ENCODE data around the gene LDLRAD2. TPM values are rescaled to one million over a fixed set of nuclear protein-coding genes. Genes with fewer than 3 reads are reported as not detected.

LDLRAD2 gene
- total and polyA plus RNA-seq, 2 of the 8 experiments (the other 6 are each of a cell fraction or from before 2014, with no cell fraction given), result 0.48 to 0.74 TPM

GRCh38 chr1:21813542-21813941 is 1.5 kb downstream of the LDLRAD2 start:
- Histone ChIP-seq H3K23me2 (ENCODE audit: low read depth, low read length) (no peaks in the 10 kb centered on the region), H3K9me3 (ENCODE audit: insufficient read depth in 2 of 2, low read depth in 1 of 2, low read length in 1 of 2) (no peaks in the 10 kb centered on the region), H3K4me2 (ENCODE audit: insufficient read depth in 1 of 2, low read depth in 2 of 2, low read length in 2 of 2) (no peak overlapping the region), H2BK120ac (replicated peaks; ENCODE audit: low read depth, low read length) (no peak overlapping the region), H3K36me3 (ENCODE audit: control insufficient read depth in 2 of 4, insufficient read depth in 4 of 4, low read length in 3 of 4) (no peaks in the 10 kb centered on the region), H3K4me3 (ENCODE audit: extremely low read depth in 1 of 4, insufficient read depth in 2 of 4, low read depth in 3 of 4, low read length in 4 of 4) (no peak overlapping the region), H2BK12ac (ENCODE audit: low read depth, low read length) (no peak overlapping the region), H2BK5ac (ENCODE audit: low read depth, low read length) (no peak overlapping the region), H3K23ac (ENCODE audit: insufficient read length) (no peak overlapping the region), H3K4ac (replicated peaks; ENCODE audit: insufficient read length, low read depth, low read length) (no peak overlapping the region), H3K18ac (ENCODE audit: extremely low read depth, low read length) (no peak overlapping the region), H3K14ac (ENCODE audit: insufficient read length) (no peak overlapping the region), H3K79me1 (ENCODE audit: low read depth, low read length) (no peaks in the 10 kb centered on the region), H4K5ac (ENCODE audit: insufficient read length, low read depth, low read length) (no peak overlapping the region), H4K91ac (replicated peaks; ENCODE audit: insufficient read length, low read length) (no peak overlapping the region), H3K27ac (ENCODE audit: low read depth, low read length) (no peak overlapping the region), H4K8ac (ENCODE audit: extremely low read depth, insufficient read depth, low read length) (no peak overlapping the region), H3K27me3 (replicated peaks in 1 of 4; ENCODE audit: control insufficient read depth in 3 of 4, extremely low read depth in 1 of 4, insufficient read depth in 3 of 4, low read length in 3 of 4) (no peaks in the 10 kb centered on the region; a peak in 2 of 7 replicates), H2AK5ac (ENCODE audit: low read depth, low read length) (no peak overlapping the region), H3K56ac (replicated peaks; ENCODE audit: insufficient read length, low read depth, low read length) (no peak overlapping the region), H4K20me1 (replicated peaks in 1 of 2; ENCODE audit: control insufficient read depth in 1 of 2, insufficient read depth in 2 of 2, low read length in 2 of 2) (no peaks in the 10 kb centered on the region), H3K79me2 (ENCODE audit: control insufficient read depth in 1 of 2, insufficient read depth in 2 of 2, low read length in 2 of 2) (no peaks in the 10 kb centered on the region), H3K4me1 (replicated peaks in 1 of 4; ENCODE audit: control insufficient read depth in 3 of 4, insufficient read depth in 4 of 4, low read length in 3 of 4) (peaks cover 0 to 11% (median 2%) of the 10 kb centered on the region in 4 experiments; a peak in 5 of 7 replicates), H3K9ac (replicated peaks in 1 of 4; ENCODE audit: extremely low read depth in 1 of 4, low read depth in 3 of 4, low read length in 3 of 4) (no peak overlapping the region), H2BK20ac (ENCODE audit: low read length) (no peak overlapping the region), H2AFZ (ENCODE audit: low read length) (no peak overlapping the region), H2BK15ac (ENCODE audit: low read length) (no peak overlapping the region)
- CTCF ChIA-PET (ENCODE audit: partially characterized antibody), result interaction anchor here (0.9 to 1.9 kb wide), 4 partner anchors 11 to 129 kb away, joined by 3 to 8 read pairs (median 3); no protein-coding TSS in a partner anchor
- DNase-seq (ENCODE audit: low read depth in 1 of 2, low spot score in 2 of 2), result no peak
- POLR2A ChIA-PET (ENCODE audit: partially characterized antibody), result interaction anchor here (1.1 kb wide), 1 partner anchor 31 kb away, joined by 3 read pairs; no protein-coding TSS in a partner anchor
- 83% methylated on average over 1 of the region's 3 CpGs; no CpG with 5 or more reads in 1 of the 2 experiments for WGBS, 2 experiments (ENCODE audit: extremely low coverage in 1 of 2, insufficient coverage in 1 of 2, insufficient read length in 1 of 2, insufficient replicate concordance in 2 of 2, low coverage in 1 of 2, low lambda C conversion rate in 2 of 2, missing lambda C conversion rate in 1 of 2)
- FAIRE-seq, result no peak
- TF ChIP-seq ATF3 (IDR thresholded peaks at IDR 0.05; ENCODE audit: insufficient read depth, low read depth, low read length) (no peak), SP2 (IDR thresholded peaks at IDR 0.05; ENCODE audit: low read length) (no peak), FOSL1 (IDR thresholded peaks at IDR 0.05; ENCODE audit: insufficient read depth, low read depth, low read length) (no peak), E2F6 (IDR thresholded peaks at IDR 0.05) (no peak), NRF1 (IDR thresholded peaks at IDR 0.05; ENCODE audit: low read depth, low read length) (no peak), CREB1 (IDR thresholded peaks at IDR 0.05) (no peak), MAX (IDR thresholded peaks at IDR 0.05) (no peak), GTF2F1 (IDR thresholded peaks at IDR 0.05; ENCODE audit: borderline replicate concordance, low read depth, low read length) (no peak), KDM1A (IDR thresholded peaks at IDR 0.05; ENCODE audit: borderline replicate concordance, low read length) (no peak), TEAD4 (IDR thresholded peaks at IDR 0.05; ENCODE audit: low read depth, low read length) (no peak), RAD21 (IDR thresholded peaks at IDR 0.05 in 1 of 2, conservative IDR thresholded peaks at IDR 0.05 in 1 of 2; ENCODE audit: low read depth in 2 of 2, low read length in 2 of 2) (no peak), BRCA1 (IDR thresholded peaks at IDR 0.05; ENCODE audit: low read depth, low read length) (no peak), CHD1 (IDR thresholded peaks at IDR 0.05; ENCODE audit: low read depth, low read length) (no peak)

Measured in H1 (cell line).